ENCODE results near the gene PREX1. TPM values are rescaled to one million over a fixed set of nuclear protein-coding genes. Genes with fewer than 3 reads are reported as not detected.

The PREX1 gene
- total RNA-seq, 1 donor from 2014 or later: 17.7 TPM

DNA sequence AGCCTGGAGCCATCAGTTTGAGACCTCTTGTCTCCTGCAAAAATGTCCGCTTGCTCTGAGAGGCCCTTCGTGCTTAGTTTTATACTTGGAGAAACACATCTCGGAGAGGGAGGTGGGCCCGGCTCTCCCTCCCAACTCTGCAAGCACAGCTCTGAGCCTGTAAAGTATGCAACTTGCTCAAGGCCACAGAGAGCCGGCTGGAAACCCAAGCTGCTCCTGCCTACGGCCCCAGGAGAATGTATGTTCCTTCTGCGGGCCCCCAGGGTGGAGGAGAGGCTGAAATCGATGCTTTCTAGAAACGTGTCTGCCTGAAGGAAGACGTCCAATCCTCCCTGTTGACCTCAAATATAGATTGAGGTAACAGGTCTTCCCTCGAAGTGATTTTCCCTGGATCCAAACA lies 205.4 kb downstream of the PREX1 start:
- H3K9me3 ChIP-seq: no peaks in the 10 kb centered on the region
- no peaks in the 10 kb centered on the region for H3K27me3 ChIP-seq
- peaks cover 13% of the 10 kb centered on the region for H3K4me1 ChIP-seq
- intact Hi-C loops (cut with DNase I): loop anchor here (5.0 kb wide), 2 partner anchors 835 to 960 kb away; partner anchors contain the start of gene SULF2
- H3K36me3 ChIP-seq: no peaks in the 10 kb centered on the region
- no peak for DNase-seq (ENCODE audit: extremely low spot score in 2 of 2)
- no peak overlapping the region for H3K27ac ChIP-seq
- H3K4me3 ChIP-seq: no peak overlapping the region
- TF ChIP-seq, protein P1, sequence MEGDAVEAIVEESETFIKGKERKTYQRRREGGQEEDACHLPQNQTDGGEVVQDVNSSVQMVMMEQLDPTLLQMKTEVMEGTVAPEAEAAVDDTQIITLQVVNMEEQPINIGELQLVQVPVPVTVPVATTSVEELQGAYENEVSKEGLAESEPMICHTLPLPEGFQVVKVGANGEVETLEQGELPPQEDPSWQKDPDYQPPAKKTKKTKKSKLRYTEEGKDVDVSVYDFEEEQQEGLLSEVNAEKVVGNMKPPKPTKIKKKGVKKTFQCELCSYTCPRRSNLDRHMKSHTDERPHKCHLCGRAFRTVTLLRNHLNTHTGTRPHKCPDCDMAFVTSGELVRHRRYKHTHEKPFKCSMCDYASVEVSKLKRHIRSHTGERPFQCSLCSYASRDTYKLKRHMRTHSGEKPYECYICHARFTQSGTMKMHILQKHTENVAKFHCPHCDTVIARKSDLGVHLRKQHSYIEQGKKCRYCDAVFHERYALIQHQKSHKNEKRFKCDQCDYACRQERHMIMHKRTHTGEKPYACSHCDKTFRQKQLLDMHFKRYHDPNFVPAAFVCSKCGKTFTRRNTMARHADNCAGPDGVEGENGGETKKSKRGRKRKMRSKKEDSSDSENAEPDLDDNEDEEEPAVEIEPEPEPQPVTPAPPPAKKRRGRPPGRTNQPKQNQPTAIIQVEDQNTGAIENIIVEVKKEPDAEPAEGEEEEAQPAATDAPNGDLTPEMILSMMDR (IDR thresholded peaks at IDR 0.05): no peak
- TF ChIP-seq POLR2A (IDR thresholded peaks at IDR 0.05) (no peak), POLR2AphosphoS5 (IDR thresholded peaks at IDR 0.05; ENCODE audit: insufficient read depth in 1 of 2, low read depth in 1 of 2) (no peak)

DNA sequence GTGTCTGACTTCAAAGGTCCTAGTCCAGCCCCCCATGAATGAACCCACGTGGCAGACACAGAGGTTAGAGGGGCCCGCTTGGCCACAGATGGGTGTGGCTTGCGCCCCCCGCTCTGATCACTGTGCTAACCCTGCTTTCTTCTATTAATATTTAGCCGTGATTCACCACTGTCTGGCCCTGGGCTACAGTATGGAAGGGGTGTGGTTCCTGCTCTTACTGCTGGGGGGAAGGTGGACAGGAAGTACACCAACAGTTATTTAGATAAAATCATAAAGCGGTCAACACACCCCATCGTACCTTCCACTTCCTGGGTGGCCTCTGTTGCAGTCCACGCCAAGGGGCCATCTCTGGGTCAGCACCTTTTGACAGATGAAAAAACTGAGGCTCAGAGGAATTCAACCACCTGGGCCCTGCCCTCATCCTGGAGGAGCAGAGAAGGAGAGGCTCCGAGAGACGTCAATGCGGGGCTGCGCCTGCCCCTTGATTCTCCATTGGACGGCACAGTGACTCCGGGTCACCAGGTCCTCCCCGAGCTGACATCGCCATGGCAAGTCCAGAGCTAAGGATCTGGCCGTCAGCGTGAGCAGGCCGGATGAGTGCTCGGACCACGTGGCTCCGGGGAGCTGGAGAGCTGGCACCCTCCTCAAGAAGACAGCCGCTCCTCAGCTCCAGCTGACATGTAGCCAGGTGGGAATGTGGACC lies 206.3 kb downstream of the PREX1 start:
- no peaks in the 10 kb centered on the region for H3K36me3 ChIP-seq
- intact Hi-C loops (cut with DNase I): loop anchor here (5.0 kb wide), 2 partner anchors 834 to 959 kb away; partner anchors contain the start of gene SULF2
- H3K9me3 ChIP-seq: no peaks in the 10 kb centered on the region
- no peaks in the 10 kb centered on the region for H3K27me3 ChIP-seq
- H3K4me3 ChIP-seq: no peak overlapping the region
- no peak overlapping the region for H3K27ac ChIP-seq
- TF ChIP-seq, protein P1 (IDR thresholded peaks at IDR 0.05): no peak
- TF ChIP-seq POLR2A (IDR thresholded peaks at IDR 0.05): no peak
- TF ChIP-seq POLR2AphosphoS5 (IDR thresholded peaks at IDR 0.05; ENCODE audit: insufficient read depth in 1 of 2, low read depth in 1 of 2): no peak
- DNase-seq (ENCODE audit: extremely low spot score in 2 of 2): no peak
- H3K4me1 ChIP-seq: peaks cover 13% of the 10 kb centered on the region

DNA sequence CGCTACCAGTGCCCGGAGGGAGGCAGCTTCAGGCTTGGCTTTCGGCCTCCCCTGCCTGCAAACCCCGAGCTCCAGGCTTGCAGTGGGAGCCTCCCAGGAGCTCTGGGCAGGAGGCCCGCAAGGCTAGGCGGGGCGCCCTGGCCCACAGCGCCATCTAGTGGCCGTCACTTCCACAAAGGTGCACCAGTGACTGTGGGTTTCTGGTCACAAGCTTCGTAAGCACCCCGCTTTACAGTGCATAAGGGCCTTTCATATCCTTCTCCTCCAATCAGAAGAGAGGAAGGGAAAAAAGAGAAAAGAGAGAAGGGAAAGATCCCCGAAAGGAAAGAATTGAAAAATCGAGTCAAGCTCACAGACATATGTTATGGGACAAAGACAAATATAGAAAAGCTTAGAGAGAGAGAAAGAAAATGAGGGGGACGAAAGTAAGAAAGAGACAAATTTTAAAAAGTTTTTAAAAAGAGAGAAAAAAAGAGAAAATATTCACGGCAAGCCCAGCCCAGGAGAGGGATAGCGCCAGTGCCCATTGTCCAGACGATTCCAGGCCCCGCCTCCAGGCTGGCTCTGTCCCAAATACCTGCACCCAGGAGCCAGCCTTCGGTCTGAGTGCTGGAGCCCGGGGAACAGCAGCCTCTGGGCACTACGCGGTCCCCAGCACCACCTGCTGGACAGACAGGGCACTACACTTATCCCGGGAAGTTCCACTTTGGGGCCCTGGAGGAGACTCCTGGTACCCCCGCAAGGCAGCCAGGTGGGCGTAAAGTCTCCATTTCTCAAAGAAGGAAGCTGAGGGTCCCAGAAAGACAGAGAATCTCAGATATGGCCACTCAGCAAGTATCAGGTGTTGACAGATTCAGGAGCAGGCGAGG lies 207.1 kb downstream of the PREX1 start:
- no peaks in the 10 kb centered on the region for H3K9me3 ChIP-seq
- intact Hi-C loops (cut with DNase I): loop anchor here (5.0 kb wide), 2 partner anchors 833 to 958 kb away; partner anchors contain the start of gene SULF2
- H3K36me3 ChIP-seq: no peaks in the 10 kb centered on the region
- DNase-seq (ENCODE audit: extremely low spot score in 2 of 2): no peak
- H3K27ac ChIP-seq: no peak overlapping the region
- H3K27me3 ChIP-seq: no peaks in the 10 kb centered on the region
- peaks cover 13% of the 10 kb centered on the region for H3K4me1 ChIP-seq
- peak overlapping the region; percentile 2 to 17 for H3K4me3 ChIP-seq
- TF ChIP-seq POLR2A (IDR thresholded peaks at IDR 0.05) (no peak), POLR2AphosphoS5 (IDR thresholded peaks at IDR 0.05; ENCODE audit: insufficient read depth in 1 of 2, low read depth in 1 of 2) (peak; percentile 39 to 61)
- TF ChIP-seq, protein P1 (IDR thresholded peaks at IDR 0.05): peak; percentile 75 to 99 (median 89)

DNA sequence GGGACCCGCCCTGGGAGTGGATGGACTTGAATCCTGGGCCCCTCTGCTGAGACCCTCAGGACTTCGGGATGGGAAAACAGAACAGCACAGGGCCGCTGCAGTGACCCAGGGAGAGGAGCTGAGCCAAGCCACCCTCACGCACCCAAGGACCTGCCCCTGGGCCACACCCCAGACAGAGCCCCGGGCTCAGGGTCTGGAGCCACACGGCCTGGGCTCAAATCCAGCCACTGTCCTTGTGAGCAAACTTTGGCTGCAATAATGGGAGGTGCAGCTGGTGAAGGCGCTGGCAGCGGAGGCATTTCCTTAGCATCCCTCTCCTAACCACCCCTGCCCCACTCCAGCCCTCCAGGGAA lies 207.7 kb downstream of the PREX1 start:
- TF ChIP-seq, protein P1 (IDR thresholded peaks at IDR 0.05): no peak
- no peak for TF ChIP-seq POLR2A (IDR thresholded peaks at IDR 0.05)
- H3K4me3 ChIP-seq: no peak overlapping the region
- intact Hi-C loops (cut with DNase I): loop anchor here (5.0 kb wide), 2 partner anchors 833 to 958 kb away; partner anchors contain the start of gene SULF2

More for the DNA sequence above, 207.7 kb downstream of the PREX1 start:
- H3K36me3 ChIP-seq: no peaks in the 10 kb centered on the region
- peaks cover 13% of the 10 kb centered on the region for H3K4me1 ChIP-seq
- H3K27me3 ChIP-seq: no peaks in the 10 kb centered on the region
- DNase-seq (ENCODE audit: extremely low spot score in 2 of 2): no peak
- H3K27ac ChIP-seq: no peak overlapping the region
- no peaks in the 10 kb centered on the region for H3K9me3 ChIP-seq

All from vagina (tissue), 2 donors.